LNCaP clone FGC (cell line): ENCODE data around the gene SEC31B.
A peak's percentile ranks its signal among the peaks of the same experiment; 100 is the strongest.

Source experiments
- DNase-seq: peaks from one replicate; pipeline ENCODE4 v3.0.0-alpha.2; 2011; ENCODE audit warnings: low read depth
- H3K4me3 ChIP-seq: 2 replicates; pipeline ENCODE4 v1.5.1; 2011; ENCODE audit warnings: mild to moderate bottlenecking, low read depth, low read length, control low read depth
- TF ChIP-seq, protein P1 (sequence below): IDR thresholded peaks from 2 replicates; pipeline ENCODE4 v1.5.1; 2012; ENCODE audit warnings: mild to moderate bottlenecking; ENCODE audit not compliant: control insufficient read depth, insufficient read depth; ENCODE audit errors: extremely low read depth

The SEC31B gene

DNA sequence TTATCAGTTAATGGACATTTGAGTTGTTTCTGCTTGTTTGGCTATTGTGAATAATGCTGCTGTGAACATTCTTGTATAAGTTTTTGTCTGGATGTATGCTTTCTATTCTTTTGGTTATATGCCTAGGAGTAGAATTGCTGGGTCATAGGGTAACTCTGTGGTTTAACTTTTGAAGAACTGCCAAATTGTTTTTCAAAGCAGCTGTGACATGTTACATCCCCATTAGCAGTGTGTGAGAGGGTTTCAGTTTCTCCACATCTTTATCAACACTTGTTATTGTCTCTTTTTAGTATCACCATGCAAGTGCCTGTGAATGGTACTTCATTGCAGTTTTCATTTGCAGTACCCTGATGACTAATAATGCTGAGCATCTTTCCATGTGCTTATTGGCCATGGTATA lies 12.1 kb upstream of the SEC31B start:
- TF ChIP-seq, protein P1, sequence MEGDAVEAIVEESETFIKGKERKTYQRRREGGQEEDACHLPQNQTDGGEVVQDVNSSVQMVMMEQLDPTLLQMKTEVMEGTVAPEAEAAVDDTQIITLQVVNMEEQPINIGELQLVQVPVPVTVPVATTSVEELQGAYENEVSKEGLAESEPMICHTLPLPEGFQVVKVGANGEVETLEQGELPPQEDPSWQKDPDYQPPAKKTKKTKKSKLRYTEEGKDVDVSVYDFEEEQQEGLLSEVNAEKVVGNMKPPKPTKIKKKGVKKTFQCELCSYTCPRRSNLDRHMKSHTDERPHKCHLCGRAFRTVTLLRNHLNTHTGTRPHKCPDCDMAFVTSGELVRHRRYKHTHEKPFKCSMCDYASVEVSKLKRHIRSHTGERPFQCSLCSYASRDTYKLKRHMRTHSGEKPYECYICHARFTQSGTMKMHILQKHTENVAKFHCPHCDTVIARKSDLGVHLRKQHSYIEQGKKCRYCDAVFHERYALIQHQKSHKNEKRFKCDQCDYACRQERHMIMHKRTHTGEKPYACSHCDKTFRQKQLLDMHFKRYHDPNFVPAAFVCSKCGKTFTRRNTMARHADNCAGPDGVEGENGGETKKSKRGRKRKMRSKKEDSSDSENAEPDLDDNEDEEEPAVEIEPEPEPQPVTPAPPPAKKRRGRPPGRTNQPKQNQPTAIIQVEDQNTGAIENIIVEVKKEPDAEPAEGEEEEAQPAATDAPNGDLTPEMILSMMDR: no peak
- DNase-seq: no peak
- no peak overlapping the region for H3K4me3 ChIP-seq

DNA sequence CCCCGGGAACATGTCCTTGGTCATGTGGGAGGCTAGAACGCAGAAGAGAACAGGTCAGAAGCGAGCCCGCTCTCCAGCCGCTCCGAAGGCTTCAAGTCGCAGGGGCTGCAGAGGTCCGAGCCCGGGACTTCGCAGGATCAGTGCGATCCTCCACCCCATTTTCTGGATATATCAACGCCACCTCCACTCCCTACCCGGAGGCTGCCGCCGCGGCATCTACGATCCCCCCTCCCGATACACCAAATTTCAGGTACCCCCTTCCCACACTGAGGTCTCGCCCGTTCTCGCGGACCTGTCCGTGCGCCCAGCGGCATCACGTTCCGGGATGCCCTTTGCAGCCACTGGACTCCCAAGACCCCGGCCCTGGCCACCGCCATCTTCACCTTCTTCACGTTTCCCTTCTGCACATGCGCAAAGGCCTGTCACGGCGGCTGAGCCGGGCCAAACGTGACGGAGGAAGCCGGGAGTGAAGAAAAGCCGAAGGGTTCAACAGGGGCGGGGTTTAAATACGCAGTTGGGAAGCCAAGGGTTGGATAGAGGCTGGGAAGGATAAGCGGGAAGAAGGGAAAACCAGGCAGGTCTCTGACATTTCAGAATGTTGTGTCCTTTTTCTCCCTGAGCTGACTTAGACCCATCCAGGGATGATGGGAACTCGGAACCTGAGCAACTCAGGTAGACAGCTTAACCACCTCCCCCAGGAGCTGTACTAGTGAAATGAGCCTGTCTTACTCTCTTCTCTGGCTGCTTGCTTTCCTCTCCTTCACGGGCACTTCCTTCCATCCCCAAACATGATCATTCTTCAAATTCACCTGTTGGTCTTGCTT lies 10.0 kb upstream of the SEC31B start, which contains the start of gene NDUFB8:
Gene NDUFB8, minus strand, starts transcription at position 397 of the 824 bp plus-strand sequence. Its CDS starts 20 bp downstream, at position 377.
- H3K4me3 ChIP-seq: peak within 1 kb of the TSS; percentile 87
- no peak for DNase-seq
- TF ChIP-seq, protein P1: no peak

DNA sequence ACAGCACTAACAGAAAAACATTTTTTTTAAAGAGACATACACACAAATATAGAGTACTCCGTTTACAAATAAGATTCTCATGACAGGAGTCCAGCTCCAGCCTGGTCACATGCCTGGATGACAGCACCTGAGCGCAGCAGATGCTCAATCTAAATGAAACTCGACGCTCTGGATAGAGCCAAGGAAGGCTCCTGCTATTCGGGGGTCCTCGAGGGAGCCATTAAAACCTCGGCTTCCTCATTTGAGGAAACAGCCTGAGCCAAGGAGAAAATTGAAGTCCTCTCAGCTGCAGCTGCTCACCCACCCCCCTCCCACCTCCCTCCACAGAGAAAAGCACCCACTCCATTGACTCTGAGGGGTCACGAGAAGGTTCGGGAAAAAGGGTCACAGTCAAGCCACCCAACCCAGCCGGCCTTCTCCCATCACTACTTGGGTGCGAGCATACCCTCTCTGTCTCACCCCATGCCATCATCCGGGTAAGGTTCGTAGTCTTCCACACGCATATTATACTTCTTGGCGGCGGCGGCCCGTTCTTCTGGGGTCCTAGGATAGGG lies 9.3 kb upstream of the SEC31B start:
- TF ChIP-seq, protein P1: no peak
- peak overlapping the region; percentile 87 for H3K4me3 ChIP-seq
- DNase-seq: no peak

DNA sequence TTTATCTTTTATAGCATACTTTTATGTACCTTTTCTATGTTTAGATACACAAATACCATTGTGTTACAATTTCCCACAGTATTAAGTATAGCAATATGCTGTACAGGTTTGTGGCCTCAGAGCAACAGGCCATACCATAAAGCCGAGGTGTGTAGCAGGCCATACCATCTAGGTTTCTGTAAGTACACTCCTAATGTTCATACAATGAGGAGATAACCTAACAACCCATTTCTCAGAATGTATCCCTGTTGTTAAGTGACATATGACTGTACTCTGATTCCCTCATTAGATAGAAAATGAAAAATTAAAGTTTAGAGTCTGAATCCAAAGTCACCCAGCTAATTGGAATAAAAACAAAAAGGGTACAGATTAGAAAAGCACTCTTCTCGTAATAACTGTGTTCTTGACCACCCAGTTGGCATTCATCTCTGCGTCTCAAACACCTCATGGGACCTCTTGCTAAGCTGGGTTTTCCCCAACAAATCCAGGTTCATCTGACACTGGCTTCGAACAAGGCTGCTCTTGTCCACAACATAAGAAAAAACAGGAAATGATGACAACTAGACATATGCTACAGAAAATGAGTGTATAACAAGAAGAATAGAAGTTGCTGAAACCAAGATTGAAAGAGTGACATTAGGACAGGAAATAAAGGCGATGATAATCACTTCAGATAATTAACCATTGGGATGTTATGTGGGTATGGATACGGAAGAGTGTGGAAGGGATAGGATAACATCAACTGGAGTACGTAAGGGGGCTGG lies 8.6 kb upstream of the SEC31B start:
- TF ChIP-seq, protein P1: no peak
- peak overlapping the region; percentile 87 for H3K4me3 ChIP-seq
- no peak for DNase-seq

DNA sequence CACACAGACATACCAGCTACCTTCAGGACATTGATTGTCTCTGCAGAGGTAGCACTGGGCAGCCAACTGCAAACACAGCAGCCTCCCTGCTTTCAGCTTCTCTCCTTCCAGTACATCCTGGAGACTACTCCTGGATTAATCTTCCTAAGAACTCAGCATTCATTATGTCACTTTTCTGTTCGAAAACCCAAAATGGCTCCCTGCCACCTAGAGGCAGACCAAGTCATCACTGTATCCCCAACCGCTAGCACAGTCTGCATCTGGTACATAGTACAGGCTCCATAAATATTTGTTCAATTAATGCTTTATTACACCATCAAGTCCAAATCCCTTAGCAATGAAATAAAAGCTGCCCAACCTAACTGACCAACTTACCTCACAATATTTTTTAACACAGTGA lies 5.0 kb upstream of the SEC31B start:
- TF ChIP-seq, protein P1: no peak

DNA sequence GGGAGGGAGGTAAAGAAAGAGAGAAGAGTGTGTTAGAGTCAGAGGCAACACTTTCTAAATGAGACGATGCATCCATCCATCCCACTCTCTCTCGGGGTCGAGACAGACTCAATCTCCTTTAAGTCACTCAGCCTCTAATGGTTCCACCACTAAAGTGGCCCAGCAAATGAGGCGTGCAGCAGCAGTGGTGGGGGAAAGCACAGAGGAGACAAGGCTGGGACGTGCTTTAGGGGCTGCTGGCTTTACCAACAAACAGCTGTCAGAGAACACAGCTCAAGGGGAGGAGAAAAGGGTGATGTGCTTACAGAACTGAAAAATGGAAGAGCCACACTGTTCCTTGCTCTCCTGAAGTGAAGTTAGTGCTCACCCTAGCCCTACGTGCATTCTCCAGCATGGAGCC lies 4.5 kb upstream of the SEC31B start:
- TF ChIP-seq, protein P1: no peak
- DNase-seq: no peak
- no peak overlapping the region for H3K4me3 ChIP-seq

More for the DNA sequence above, 5.0 kb upstream of the SEC31B start:
- DNase-seq: no peak
- no peak overlapping the region for H3K4me3 ChIP-seq
